ENCODE measurements around the gene PARD6G. TPM values are rescaled to one million over a fixed set of nuclear protein-coding genes. Genes with fewer than 3 reads are reported as not detected.

The PARD6G gene
- total and polyA plus RNA-seq, 2 of the 13 experiments (the other 11 are each of a cell fraction or from before 2014, with no cell fraction given) = 3.6 to 7.4 TPM

- CTCF ChIA-PET (ENCODE audit: low intra/inter-chr PET ratio, low total read pairs) = no interaction called here
- no peak for TF ChIP-seq CREM (IDR thresholded peaks at IDR 0.05)
- TF ChIP-seq CREM (CRISPR knock-in tag; IDR thresholded peaks at IDR 0.05) = no peak
- TF ChIP-seq ZNF790 (CRISPR knock-in tag; IDR thresholded peaks at IDR 0.05; ENCODE audit: borderline replicate concordance) = no peak
- TF ChIP-seq TEAD2 (CRISPR knock-in tag; IDR thresholded peaks at IDR 0.05) = no peak
- TF ChIP-seq FOXC1 (CRISPR knock-in tag; IDR thresholded peaks at IDR 0.05; ENCODE audit: borderline replicate concordance) = no peak
- no peak for TF ChIP-seq ZBTB7B (CRISPR knock-in tag; IDR thresholded peaks at IDR 0.05)
- no peak for TF ChIP-seq ZNF138 (CRISPR knock-in tag; IDR thresholded peaks at IDR 0.05; ENCODE audit: low read depth)
- no peak for TF ChIP-seq DRAP1 (CRISPR knock-in tag; IDR thresholded peaks at IDR 0.05)
- no peaks in the 10 kb centered on the region for H3K79me2 ChIP-seq (ENCODE audit: insufficient read depth, low read length)
- peaks cover 26% of the 10 kb centered on the region for H3K4me1 ChIP-seq (ENCODE audit: insufficient read depth, low read length)
- no peaks in the 10 kb centered on the region for H4K20me1 ChIP-seq (ENCODE audit: insufficient read depth, low read length)
- H3K4me2 ChIP-seq (ENCODE audit: low read depth, low read length) = no peak overlapping the region
- intact Hi-C loops (cut with micrococcal nuclease; ENCODE audit: unreplicated experiment) (no loop called here), in situ Hi-C loops (cut with HindIII; ENCODE audit: extremely low pct_ligation_motif_present, low pct_unique_long_range_greater_than_20kb) (no loop called here)
- ATAC-seq (no peak), DNase-seq (ENCODE audit: low spot score) (no peak), FAIRE-seq (no peak)
- no peak overlapping the region for H2AFZ ChIP-seq (ENCODE audit: low read length)
- no peak overlapping the region for H3K4me3 ChIP-seq (replicated peaks in 1 of 3; ENCODE audit: insufficient read depth in 1 of 3, low read depth in 2 of 3, low read length in 3 of 3)
- POLR2A ChIA-PET = no interaction called here
- H3K27ac ChIP-seq (ENCODE audit: extremely low read length, insufficient read depth, low read length) = no peak overlapping the region
- WGBS (ENCODE audit: low lambda C conversion rate) = 91% methylated on average over 13 of the region's 13 CpGs
- H3K27me3 ChIP-seq (ENCODE audit: control insufficient read depth in 1 of 2, insufficient read depth in 2 of 2, low read length in 2 of 2) = no peaks in the 10 kb centered on the region
- no peak overlapping the region for H3K9ac ChIP-seq (ENCODE audit: insufficient read depth, low read depth, low read length)
- BruUV-seq (replicated peaks) = no TSS peak
- H3K9me3 ChIP-seq (ENCODE audit: low read length) = no peaks in the 10 kb centered on the region
- no peaks in the 10 kb centered on the region for H3K36me3 ChIP-seq (replicated peaks in 1 of 2; ENCODE audit: control insufficient read depth in 1 of 2, insufficient read depth in 2 of 2, low read length in 2 of 2)
These were observed 50.6 kb downstream of the PARD6G start for GRCh38 chr18:80196528-80197320.

Measured in HepG2 (cell line).